ENCODE data around the gene PGAM2. TPM values are rescaled to one million over a fixed set of nuclear protein-coding genes. Genes with fewer than 3 reads are reported as not detected.
A peak's percentile ranks its signal among the peaks of the same experiment; 100 is the strongest.

The PGAM2 gene
- total and polyA plus RNA-seq, 2 of the 13 experiments (the other 11 are each of a cell fraction or from before 2014, with no cell fraction given), result 0.22 TPM; not detected in 1

GRCh38 chr7:44071726-44072363 is 6.5 kb upstream of the PGAM2 start (continued):
- TF ChIP-seq TAF1 (CRISPR knock-in tag; IDR thresholded peaks at IDR 0.05) (no peak), TRAFD1 (CRISPR knock-in tag; IDR thresholded peaks at IDR 0.05; ENCODE audit: borderline replicate concordance) (no peak), LCORL (IDR thresholded peaks at IDR 0.05) (no peak), LCORL (CRISPR knock-in tag; IDR thresholded peaks at IDR 0.05) (peak; percentile 67), ZNF468 (CRISPR knock-in tag; IDR thresholded peaks at IDR 0.05) (no peak), PRDM4 (CRISPR knock-in tag; IDR thresholded peaks at IDR 0.05; ENCODE audit: borderline replicate concordance) (no peak)

- BruUV-seq (replicated peaks), result no TSS peak
- ATAC-seq (no peak), FAIRE-seq (no peak), DNase-seq (ENCODE audit: low spot score) (no peak)
- Histone ChIP-seq H3K9me3 (ENCODE audit: low read length) (no peaks in the 10 kb centered on the region), H3K27ac (ENCODE audit: extremely low read length, insufficient read depth, low read length) (no peak overlapping the region), H3K4me1 (ENCODE audit: insufficient read depth, low read length) (peaks cover 76% of the 10 kb centered on the region), H3K27me3 (ENCODE audit: control insufficient read depth in 1 of 2, insufficient read depth in 2 of 2, low read length in 2 of 2) (no peaks in the 10 kb centered on the region), H3K36me3 (replicated peaks in 1 of 2; ENCODE audit: control insufficient read depth in 1 of 2, insufficient read depth in 2 of 2, low read length in 2 of 2) (peaks cover 2 to 5% of the 10 kb centered on the region in 2 experiments; a peak in 1 of 5 replicates), H4K20me1 (ENCODE audit: insufficient read depth, low read length) (no peaks in the 10 kb centered on the region), H3K79me2 (ENCODE audit: insufficient read depth, low read length) (no peaks in the 10 kb centered on the region), H3K4me2 (ENCODE audit: low read depth, low read length) (no peak overlapping the region), H2AFZ (ENCODE audit: low read length) (no peak overlapping the region), H3K9ac (ENCODE audit: insufficient read depth, low read depth, low read length) (no peak overlapping the region), H3K4me3 (replicated peaks in 1 of 3; ENCODE audit: insufficient read depth in 1 of 3, low read depth in 2 of 3, low read length in 3 of 3) (no peak overlapping the region)
- in situ Hi-C loops (cut with HindIII; ENCODE audit: extremely low pct_ligation_motif_present, low pct_unique_long_range_greater_than_20kb), result no loop called here
- WGBS (ENCODE audit: low lambda C conversion rate), result 54% methylated on average over 7 of the region's 7 CpGs
- intact Hi-C loops (cut with micrococcal nuclease; ENCODE audit: unreplicated experiment), result no loop called here
- CTCF ChIA-PET (ENCODE audit: low intra/inter-chr PET ratio, low total read pairs), result no interaction called here
- POLR2A ChIA-PET, result interaction anchor here (1.0 to 1.9 kb wide), 3 partner anchors 23 to 506 kb away, joined by 3 to 6 read pairs (median 4); partner anchors contain the start of genes DBNL, DDX56 and YKT6
- TF ChIP-seq LCORL (IDR thresholded peaks at IDR 0.05) (0 out of 2 replicates have a peak, but pooled peaks have one; percentile 10), LCORL (CRISPR knock-in tag; IDR thresholded peaks at IDR 0.05) (no peak), IRX3 (CRISPR knock-in tag; IDR thresholded peaks at IDR 0.05; ENCODE audit: borderline replicate concordance, low read depth) (no peak), SP2 (CRISPR knock-in tag; IDR thresholded peaks at IDR 0.05) (no peak)
Measured at GRCh38 chr7:44068054-44068453, 2.7 kb upstream of the PGAM2 start.

Data from HepG2 (cell line).